ENCODE data around the gene ESPN. TPM values are rescaled to one million over a fixed set of nuclear protein-coding genes. Genes with fewer than 3 reads are reported as not detected.

ESPN gene
- total RNA-seq, 1 donor from 2014 or later, result 0.24 TPM

- peak; percentile 69 for DNase-seq (ENCODE audit: low spot score)
These were observed 72.8 kb downstream of the ESPN start for GRCh38 chr1:6497215-6497866.

DNA sequence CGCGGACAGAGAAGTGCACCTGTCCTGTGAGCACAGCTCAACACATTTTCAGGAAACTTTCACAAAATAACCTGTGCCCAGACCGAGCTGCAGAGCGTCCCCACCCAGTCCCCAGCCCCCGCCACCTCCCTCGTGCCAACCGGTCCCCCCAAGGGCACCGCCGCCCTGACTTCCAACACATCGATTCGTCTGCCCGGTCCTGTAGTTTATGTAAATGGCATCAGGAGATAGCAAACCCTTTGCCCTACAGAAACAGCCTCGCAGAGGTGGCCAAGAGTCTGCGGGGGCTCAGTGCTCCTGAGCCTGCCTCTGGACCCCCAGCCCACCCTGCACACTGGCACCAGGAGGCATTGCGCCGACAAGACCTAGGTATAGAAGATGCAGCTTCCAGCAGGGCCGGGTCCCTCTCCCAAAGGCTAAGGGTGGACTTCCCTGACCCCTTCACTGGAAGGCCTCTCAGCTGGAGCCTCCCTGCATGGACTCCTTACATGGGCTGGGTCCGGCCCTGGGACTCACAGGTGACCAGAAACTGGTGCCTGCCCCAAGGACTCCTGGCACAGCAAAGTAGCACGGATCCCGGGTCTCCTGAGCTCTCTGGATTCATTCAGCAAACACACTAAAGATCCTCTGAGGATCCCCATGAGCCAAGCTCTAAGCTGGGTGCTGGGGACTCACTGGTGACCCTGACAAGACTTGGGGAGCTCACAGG lies 73.4 kb downstream of the ESPN start:
- DNase-seq (ENCODE audit: low spot score), result no peak

DNA sequence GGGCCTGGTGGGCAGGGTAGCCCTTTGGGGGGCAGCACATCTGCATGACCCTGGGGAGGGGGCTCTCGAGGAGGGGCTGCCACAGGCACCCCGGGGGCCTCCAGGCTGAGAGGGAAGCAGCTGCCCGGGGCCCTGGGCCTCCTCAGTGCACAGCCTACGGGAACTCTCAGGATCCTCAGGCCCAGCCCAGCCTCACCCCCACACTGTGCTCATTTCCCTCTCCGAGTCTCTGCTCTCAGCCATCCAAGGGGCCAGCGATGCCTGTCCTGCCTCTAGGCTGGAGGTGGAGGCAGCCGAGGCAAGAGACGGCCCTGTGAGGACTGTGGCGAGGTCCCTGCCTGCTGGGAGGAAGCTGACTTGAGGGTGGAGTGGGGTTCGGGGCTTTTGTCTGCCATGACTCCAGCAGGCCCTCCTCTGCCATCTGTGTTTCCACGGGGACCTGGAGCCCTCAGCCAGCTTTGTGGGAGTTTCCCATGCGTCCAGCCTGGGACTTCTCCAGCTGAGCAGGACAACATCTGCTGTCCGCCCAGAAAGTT lies 74.1 kb downstream of the ESPN start:
- peak; percentile 55 for DNase-seq (ENCODE audit: low spot score)

GRCh38 chr1:6499296-6499695 lies 74.7 kb downstream of the ESPN start:
- DNase-seq (ENCODE audit: low spot score), result no peak

DNA sequence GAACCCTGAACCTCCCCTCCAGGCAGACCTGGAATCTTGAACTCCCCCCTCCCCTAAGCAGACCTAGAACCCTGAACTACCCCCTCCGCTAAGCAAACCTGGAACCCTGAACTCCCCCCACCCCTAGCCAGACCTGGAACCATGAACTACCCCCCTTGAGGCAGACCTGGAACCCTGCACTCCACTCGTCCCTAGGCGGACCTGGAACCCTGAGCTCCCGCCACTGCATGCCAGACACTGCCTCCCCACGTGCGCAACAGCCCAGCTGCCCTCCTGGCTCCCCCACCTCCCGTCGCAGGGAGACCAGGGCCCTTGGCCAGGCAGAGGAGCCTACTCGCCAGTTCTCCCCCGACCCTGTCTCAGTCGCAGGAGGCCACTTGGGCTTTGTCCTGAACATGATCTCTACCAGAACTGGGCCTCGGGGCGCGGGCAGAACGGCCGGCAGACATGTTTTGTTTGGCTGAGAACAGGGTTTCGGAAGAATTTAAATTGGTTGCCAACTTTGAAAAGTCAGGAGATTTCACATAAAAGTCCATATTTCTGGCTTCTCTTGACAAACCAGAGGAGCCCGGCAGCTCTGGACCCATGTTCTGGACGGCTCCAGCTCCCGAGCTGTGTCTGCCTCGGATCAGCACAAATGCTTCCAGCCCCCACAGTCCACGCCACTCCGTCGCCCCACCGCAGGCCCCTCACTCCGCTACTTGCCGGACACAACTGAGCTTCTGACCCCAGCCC lies 76.1 kb downstream of the ESPN start:
- DNase-seq (ENCODE audit: low spot score), result no peak

DNA sequence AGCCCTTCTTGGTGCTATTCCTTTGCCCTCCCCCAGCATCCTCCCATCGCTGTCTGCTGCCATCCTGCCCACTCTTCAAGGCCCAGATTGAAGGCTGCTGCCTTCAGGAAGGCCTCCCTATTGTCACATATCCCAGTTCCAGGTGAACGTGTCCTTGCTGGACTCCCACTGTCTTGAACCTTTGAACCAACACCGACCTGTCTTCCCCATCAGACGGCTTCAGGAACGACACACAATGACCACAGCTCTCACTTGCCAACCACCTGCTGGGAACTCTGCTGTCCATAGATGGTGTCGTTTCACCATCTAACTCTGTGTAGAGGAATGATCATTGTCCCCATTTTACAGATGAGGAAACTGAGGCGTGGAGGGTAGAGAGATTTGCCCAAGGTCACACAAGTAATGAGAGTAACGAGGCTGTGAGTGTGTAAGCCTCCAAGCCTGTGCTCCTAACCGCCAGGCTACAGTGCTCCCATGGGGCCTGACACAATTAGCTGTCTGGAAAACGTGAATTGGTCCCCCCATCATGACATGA lies 76.8 kb downstream of the ESPN start:
- no peak for DNase-seq (ENCODE audit: low spot score)

GRCh38 chr1:6502000-6502891 lies 77.7 kb downstream of the ESPN start:
- peak; percentile 50 for DNase-seq (ENCODE audit: low spot score)

DNA sequence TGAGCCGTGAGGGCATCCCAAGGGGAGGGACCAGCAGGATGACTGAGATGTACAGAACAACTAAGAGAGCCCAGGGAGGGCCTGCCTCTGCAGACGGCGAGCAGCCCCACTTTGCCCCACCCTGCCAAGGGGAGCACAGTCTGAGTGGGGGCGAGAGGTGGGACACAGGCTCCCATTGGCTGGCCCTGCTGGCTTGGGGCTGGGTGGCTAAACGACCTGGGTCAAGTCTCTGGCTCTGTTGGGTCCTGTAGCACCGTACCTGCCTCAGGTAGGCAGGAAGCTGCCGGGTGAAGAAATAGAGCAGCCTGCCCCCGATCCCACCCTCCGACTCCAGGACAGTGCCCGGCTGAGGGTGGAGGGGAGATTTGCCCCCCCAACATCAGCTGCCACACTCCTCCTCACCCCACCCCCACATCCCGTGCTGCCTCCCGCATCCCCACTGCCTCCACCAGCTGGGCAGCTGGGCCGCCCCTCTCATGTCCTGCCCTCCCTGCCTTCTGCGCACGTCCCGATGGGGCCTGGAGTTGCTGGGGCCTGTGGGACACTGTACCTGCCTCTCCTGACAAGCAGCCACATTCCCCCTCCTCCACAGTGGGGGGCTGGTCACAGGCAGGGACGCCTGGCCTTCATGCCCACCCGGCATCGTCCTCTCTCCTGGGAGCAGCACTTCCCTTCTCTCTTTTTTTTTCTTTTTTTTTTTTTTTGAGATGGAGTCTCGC lies 79.5 kb downstream of the ESPN start:
- DNase-seq (ENCODE audit: low spot score), result no peak

GRCh38 chr1:6504887-6505286 lies 80.3 kb downstream of the ESPN start:
- DNase-seq (ENCODE audit: low spot score), result no peak

DNA sequence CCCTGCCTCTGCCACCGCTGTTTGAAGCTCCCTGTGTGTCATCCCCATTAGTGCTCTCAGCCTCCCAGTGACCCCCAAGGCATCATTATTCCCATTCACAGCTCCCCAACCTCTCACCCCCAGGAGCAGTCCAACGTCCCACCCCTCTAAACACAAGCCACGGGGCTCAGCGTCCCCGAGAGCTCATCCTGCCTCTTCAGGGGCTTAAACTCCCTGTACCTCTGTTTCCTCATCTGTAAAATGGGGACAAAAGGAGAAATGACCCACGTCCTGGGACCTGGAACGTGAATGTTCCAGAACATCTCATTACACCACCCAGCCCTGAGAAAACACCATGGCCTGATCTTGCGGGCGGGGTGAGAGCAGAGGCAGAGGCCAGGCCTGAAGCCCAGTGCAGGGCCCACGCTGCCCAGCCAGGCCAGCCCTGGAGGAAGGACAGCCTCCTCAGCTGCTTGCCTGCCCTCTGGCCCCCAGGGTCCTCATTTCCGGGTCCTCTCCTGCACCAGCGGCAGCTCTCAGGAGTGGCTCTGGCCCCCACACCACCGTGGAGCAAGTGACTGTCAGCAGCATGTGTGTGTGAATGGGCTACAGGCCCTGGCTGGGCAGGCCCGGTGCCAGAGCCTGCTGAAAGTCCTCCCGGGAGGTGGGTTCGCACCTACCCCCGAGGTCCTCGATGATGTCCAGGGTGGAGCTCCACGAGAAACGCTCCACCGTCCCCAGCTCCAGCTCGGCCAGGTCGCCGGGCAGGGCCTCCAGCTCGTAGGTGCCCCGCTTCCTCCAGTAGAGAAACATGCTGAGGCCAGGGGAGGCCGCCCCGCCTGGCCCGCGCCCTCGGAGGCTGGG lies 81.0 kb downstream of the ESPN start:
- DNase-seq (ENCODE audit: low spot score), result no peak

DNA sequence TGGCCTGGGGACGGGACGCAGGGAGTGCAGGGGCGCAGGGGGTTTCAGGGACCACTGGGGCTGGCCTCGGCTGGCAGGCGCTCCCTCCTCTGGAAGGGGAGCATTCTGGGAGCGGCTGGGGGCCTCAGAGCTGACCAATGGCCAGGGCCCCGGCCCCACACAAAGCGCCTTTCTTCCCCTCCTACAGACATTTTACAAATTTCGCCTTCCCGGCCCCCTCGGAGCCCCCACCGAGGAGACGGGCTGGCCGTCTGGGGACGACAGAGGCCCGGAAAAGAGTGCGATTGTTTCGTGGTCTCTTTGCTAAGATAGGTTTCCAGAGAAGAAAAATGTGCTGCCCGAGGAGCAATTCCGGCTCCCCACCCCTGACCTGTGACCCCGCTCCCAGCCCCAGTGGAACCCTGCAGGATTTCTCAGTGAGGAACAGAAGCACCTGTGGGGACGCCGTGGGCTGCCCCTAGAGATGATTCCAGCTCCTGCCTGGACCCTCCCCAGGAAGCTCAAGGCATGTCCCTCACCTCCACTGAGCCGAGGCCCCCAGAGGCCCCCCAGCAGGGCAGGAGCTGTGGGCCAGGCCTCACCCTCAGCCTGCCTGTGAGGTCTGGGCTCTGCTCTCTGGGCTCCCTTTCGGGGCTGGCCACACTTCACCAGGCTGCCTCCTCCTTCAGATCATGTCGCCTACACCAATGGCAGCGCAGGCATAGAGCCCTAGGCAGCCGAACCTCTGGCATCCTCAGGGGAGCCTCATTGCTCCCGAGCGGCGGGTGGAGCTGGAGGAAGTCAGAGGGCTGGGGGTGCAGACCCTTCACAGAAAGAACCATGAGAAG lies 81.8 kb downstream of the ESPN start:
- no peak for DNase-seq (ENCODE audit: low spot score)

GRCh38 chr1:6507037-6507428 lies 82.5 kb downstream of the ESPN start:
- DNase-seq (ENCODE audit: low spot score), result no peak

DNA sequence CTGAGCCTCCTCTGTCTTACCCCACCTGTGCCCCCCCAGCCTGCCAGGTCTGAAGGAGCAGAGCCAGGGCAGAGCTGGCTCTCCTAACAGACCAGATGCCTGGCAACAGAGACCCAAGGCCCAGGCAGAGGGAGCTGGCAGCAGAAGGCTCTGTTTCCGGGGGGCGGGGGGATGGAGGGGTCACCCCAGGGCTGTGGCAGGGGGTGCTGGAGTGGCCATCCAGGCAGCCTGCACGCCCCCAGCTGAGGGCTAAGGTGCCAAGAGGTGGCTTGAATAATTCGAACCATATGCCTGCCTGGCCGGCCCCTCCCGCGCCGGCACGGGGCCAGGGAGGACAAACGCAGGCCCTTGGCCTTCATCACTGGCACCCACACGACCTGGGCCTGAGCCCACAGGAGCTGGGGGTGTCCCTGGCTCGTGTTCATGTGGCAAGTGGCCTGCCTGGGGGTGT lies 82.9 kb downstream of the ESPN start:
- no peak for DNase-seq (ENCODE audit: low spot score)

GRCh38 chr1:6508154-6508815 lies 83.7 kb downstream of the ESPN start:
- no peak for DNase-seq (ENCODE audit: low spot score)

- DNase-seq (ENCODE audit: low spot score), result no peak
These were observed 84.2 kb downstream of the ESPN start for GRCh38 chr1:6508816-6509189.

- no peak for DNase-seq (ENCODE audit: low spot score)
These were observed 84.8 kb downstream of the ESPN start for GRCh38 chr1:6509220-6509918.

DNA sequence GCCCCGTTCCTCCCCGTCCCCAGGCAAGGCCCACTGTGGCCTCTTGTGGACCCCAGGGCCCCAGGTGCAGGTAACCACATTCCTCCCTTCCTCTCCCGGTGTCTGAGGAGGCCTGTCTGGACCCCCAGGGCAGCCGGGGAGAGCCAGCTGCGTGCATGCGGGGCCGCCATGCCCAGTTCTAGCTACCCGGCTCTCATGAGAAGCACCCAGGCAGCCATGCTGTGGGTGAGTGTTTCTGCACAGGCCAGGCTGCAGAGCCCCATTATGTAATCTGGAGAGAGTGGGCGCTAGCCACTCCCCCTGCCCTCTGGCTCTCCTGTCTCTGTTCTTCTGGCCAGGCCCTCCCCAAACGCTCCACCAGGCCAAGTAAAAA lies 85.3 kb downstream of the ESPN start:
- DNase-seq (ENCODE audit: low spot score), result no peak

GRCh38 chr1:6510493-6510892 lies 85.9 kb downstream of the ESPN start:
- DNase-seq (ENCODE audit: low spot score), result no peak

Data from umbilical cord (tissue), 2 donors.